A673 (cell line): ENCODE results near the gene TSPAN10.

ENCODE experiments used
- CTCF ChIP-seq: fragments of 300-800, 200-600 bp; sonication (generic); conservative IDR thresholded peaks from 2 replicates; pipeline ENCODE4 v1.5.1; 2017; ENCODE audit warnings: low read depth, mild to moderate bottlenecking, antibody characterized with exemption, low read length, moderate library complexity, mixed read lengths
- EZH2 ChIP-seq: fragments of 200-600 bp; sonication (generic); IDR thresholded peaks from 2 replicates; pipeline ENCODE4 v1.6.1; 2017; ENCODE audit warnings: borderline replicate concordance, low read depth, mild to moderate bottlenecking, mixed read lengths, antibody characterized with exemption, low read length; ENCODE audit not compliant: poor library complexity, severe bottlenecking

GRCh38 chr17:81615401-81615930 lies 21.5 kb upstream of the TSPAN10 start:
- TF ChIP-seq CTCF (no peak), EZH2 (no peak)
